T-helper 2 cell treated with Interferon-gamma antibody and Interleukin-4, amounts not matched to agents 100 ng/mL and 5 ng/mL, for 36 hours (primary cell): ENCODE results near the gene MIB2. TPM values are rescaled to one million over a fixed set of nuclear protein-coding genes. Genes with fewer than 3 reads are reported as not detected.

Source experiments
- intact Hi-C: fragments of 100-400 bp; cut with micrococcal nuclease; formaldehyde crosslinking; loops from one replicate; pipeline ENCODE4 v1.15.1; 2023
- total RNA-seq: library from RNA; stranded (reverse); gene quantifications from 2 replicates; pipeline ENCODE4 v1.2.3, GENCODE V29; 2022

MIB2 gene
- total RNA-seq, 1 donor from 2014 or later = 31.4 TPM

DNA sequence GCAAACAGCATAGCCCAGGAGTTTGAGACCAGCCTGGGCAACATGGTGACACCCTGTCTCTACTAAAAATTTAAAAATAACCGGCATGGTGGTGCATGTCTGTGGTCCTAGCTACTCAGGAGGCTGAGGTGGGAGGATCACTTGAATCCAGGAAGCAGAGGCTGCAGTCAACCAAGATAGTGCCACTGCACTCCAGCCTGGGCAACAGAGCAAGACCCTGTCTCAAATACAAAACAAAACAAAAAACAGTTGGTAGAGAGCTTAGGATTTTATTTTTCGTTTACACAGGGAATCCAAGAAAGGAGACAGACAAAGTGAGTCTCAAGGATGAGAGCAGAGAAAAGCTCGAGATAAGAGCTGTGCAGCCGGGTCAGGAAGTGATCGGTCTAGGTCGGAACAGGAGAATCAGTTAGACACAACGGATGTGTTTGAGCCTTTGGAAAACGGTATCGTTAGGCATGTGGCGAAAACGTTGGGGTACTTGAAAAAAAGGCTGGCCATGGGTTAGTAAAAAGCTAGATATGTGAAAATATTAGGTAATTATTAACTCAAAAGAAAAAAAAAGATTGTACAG, 1.7 kb upstream of the MIB2 start:
- intact Hi-C loops = loop anchor here (2.0 kb wide), 1 partner anchor 17 kb away; no protein-coding TSS in a partner anchor

DNA sequence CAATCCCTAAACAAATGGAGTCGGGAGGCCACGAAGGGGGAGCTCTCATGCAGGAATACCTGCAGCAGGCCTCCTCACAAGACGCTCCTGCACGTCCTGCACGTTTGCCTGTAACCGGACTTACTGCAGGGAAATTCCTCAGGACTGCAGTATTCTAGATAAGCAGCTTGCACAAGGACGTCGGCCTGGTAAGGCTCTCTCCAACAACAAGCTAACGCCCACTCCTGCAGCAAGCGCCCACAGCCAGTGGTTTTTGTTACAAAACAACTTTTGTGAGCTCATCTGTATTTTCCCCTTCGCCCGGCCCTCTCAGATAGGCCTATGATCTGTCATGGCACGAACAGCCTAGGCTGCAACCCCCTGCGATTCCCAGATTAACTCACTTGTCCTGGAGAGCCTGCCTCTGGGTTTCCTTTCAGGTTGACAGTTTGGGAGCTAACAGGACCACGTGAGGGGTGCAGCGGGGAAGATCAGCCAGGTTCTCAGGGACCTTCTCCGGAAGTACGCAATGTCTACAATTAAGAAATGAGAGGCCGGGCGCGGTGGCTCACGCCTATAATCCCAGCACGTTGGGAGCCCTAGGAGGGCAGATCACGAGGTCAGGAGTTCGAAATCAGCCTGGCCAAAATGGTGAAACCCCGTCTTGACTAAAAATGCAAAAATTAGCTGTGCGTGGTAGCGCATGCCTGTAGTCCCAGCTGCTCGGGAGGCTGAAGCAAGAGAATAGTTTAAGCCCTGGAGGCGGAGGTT, 921 bp upstream of the MIB2 start:
- intact Hi-C loops = loop anchor here (2.0 kb wide), 1 partner anchor 16 kb away; no protein-coding TSS in a partner anchor

GRCh38 chr1:1614954-1615255, 395 bp upstream of the MIB2 start:
- intact Hi-C loops = loop anchor here (1.0 to 2.0 kb wide), 3 partner anchors 16 to 144 kb away; partner anchors contain the start of genes ATAD3B and SSU72

GRCh38 chr1:1616045-1616790, 918 bp downstream of the MIB2 start:
- intact Hi-C loops = no loop called here

- intact Hi-C loops = no loop called here
These were observed 1.5 kb downstream of the MIB2 start for GRCh38 chr1:1616838-1617237.

DNA sequence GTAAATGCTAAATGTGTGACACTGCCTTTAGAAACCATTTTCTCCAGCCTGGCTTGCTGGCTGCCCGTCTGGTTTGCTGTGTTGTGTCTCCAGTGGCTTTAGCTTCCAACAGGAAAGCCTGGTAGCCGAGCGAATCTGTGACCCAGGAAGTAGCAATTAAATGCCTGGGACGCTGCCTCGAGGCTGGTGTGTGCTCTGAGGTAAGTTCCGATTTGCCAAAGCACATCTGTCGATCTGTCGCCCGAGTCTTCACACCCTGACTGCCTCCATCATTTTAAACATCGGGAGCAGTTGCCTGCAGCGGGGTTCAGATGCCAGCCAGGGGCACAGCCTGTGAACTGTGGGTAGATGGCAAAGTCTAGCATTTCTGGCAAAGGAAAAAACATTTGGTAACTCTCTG, 2.2 kb downstream of the MIB2 start:
- intact Hi-C loops = no loop called here

GRCh38 chr1:1617925-1618324, 2.6 kb downstream of the MIB2 start:
- intact Hi-C loops = no loop called here

GRCh38 chr1:1618396-1619068, 3.2 kb downstream of the MIB2 start:
- intact Hi-C loops = no loop called here

DNA sequence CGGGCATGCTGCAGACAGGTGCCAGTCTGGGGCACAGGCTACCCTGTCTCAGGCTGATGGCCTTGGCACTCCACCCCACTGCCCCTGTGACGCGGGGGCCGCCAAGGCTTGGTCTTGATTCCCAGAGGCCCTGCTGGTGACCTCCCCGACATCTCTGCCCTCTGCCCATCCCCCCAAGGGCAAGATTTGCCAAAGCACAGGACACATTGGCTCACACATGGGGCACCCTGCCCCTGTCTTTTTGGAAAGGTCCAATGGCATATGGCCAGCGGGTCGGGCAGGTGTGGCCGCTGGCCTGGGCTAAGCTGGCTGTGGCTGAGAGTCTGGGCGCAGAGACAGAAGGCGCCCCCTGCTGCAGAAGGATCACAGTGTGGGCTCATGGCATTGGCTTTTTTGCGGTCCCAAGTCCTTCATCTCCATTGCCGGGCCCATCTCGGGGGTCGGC, 4.6 kb downstream of the MIB2 start:
- intact Hi-C loops = no loop called here

DNA sequence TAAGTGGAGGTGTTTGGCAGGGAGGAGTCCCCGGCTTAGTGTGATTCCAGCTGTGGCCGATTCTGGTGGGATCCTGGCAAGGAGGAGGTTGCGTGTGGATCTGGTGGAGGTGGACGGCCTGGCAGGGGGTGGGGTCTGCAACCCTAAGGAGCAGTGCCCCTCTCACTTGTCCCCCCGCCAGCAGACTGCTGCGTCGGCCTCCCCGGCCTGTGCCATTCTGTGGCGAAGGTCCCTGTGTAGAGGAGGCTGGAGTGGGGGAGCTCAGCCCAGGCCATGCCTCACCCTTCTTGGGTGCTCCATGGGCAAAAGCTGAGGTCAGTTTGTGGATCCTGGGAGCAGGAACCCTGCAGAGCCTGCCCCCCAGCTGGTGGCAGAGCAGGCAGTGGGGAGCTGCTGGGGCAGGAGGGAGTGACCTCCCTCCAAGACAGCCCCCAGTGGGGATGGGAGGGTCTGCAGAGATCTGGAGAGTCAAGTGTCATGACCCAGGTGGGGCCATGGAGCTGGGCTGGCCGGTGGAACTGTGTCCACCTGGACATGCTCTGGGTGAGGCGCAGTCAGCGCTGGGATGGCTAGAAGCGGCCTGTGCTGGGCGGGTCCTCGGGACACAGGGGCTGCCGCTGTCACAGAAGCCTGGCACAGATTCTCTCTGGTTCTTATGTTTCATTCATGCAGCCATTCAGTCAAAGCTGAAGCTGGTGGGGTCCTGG, 5.3 kb downstream of the MIB2 start:
- intact Hi-C loops = no loop called here

GRCh38 chr1:1621173-1622009, 6.1 kb downstream of the MIB2 start:
- intact Hi-C loops = no loop called here

- intact Hi-C loops = no loop called here
These were observed 6.9 kb downstream of the MIB2 start for GRCh38 chr1:1622010-1622787.

DNA sequence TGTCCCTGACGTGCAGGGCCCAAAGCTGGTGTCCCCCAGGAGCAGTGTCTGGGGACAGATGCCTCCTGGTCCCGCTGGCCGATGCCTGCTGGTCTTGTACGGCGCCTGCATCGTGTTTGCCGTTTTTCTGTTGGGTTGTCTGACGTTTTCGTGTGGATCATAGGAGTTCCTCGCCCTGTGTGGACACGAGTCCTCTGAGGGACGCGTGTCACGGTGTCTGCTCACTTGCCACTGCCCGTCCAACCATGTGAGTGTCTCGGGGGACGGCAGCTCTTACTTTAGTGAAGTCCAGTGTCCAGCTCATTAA, 7.4 kb downstream of the MIB2 start:
- intact Hi-C loops = no loop called here

DNA sequence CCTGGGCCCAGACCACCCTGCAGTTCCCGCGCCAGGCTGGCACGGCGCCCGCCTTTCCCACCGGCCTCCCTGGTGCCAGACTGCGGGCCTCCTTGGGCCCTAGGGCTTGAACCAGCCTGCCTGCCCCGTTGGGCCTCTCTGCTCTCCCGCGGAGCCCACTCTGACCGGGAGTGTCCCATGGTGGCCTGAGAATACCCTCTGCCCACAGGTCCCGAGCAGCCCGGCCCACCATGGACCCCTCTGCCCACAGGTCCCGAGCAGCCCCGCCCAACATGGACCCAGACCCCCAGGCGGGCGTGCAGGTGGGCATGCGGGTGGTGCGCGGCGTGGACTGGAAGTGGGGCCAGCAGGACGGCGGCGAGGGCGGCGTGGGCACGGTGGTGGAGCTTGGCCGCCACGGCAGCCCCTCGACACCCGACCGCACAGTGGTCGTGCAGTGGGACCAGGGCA, 7.9 kb downstream of the MIB2 start:
- intact Hi-C loops = no loop called here

- intact Hi-C loops = no loop called here
These were observed 8.5 kb downstream of the MIB2 start for GRCh38 chr1:1623631-1624442.

DNA sequence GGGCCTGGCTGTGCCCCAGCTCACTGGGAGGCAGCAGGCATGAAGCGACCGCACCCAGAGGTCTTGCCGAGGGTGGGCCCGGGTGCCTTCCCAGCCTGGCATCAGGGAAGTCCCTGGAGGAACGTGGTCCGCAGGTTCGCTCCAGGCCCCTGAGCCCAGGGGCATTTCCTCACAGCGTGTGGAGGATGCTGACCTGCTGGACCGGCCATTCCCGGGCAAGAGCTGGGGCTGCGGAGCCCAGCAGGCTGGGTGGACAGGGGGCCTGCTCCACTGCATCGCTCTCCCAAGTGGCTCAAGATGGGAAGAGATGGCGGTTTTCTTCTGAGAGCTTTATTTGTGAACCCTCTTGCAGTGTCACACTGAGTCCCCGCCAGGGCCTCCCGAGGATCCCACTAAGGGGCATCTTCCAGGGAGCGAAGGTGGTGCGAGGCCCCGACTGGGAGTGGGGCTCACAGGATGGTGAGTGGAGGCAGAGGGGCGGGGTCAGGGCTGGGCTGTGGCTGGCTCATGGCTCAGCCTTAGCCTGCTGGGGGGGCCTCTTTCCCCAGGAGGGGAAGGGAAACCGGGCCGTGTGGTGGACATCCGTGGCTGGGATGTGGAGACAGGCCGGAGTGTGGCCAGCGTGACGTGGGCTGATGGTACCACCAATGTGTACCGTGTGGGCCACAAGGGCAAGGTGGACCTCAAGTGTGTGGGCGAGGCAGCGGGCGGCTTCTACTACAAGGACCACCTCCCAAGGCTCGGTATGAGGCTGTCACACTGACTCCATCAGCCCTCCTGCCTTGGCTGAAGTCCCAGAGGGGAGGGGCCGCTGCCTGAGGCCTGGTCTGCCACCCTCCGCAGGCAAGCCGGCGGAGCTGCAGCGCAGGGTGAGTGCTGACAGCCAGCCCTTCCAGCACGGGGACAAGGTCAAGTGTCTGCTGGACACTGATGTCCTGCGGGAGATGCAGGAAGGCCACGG, 9.4 kb downstream of the MIB2 start:
- intact Hi-C loops = no loop called here

- intact Hi-C loops = no loop called here
These were observed 10.1 kb downstream of the MIB2 start for GRCh38 chr1:1625404-1625775.

DNA sequence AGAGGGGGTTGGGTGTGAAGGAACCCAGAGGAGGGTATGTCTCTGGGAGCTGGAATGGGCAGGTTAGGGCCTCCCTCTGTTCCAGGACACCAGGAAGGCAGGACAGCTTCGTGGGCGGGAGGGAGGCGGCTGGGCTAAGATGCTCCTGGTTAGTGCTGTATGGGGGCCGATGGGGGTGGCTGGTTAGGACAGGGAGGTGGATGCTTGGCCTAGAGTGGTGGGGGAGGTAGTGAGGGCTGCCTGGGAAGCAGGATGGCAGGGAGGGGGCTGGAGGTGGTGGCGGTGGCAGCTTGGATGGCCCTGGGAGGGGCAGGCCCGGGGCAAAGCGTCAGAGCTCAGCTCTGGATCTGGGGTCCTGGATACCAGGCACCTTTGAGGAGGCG, 10.5 kb downstream of the MIB2 start:
- intact Hi-C loops = no loop called here
